Measurements from ENCODE around the gene SERPINE2.

The SERPINE2 gene

GRCh38 chr2:223979730-223980396 is 59.2 kb downstream of the SERPINE2 start:
- no peak for DNase-seq (ENCODE audit: low read depth in 3 of 3, low spot score in 1 of 3)

- no peak for DNase-seq (ENCODE audit: low read depth in 3 of 3, low spot score in 1 of 3)
These were observed 60.6 kb downstream of the SERPINE2 start for GRCh38 chr2:223978451-223978850.

- DNase-seq (ENCODE audit: low read depth in 3 of 3, low spot score in 1 of 3): no peak
These were observed 62.4 kb downstream of the SERPINE2 start for GRCh38 chr2:223976635-223977226.

- DNase-seq (ENCODE audit: low read depth in 3 of 3, low spot score in 1 of 3): no peak
These were observed 65.5 kb downstream of the SERPINE2 start for GRCh38 chr2:223973606-223974005.

GRCh38 chr2:223972656-223973102 is 66.4 kb downstream of the SERPINE2 start:
- DNase-seq (ENCODE audit: low read depth in 3 of 3, low spot score in 1 of 3): no peak

GRCh38 chr2:223971731-223972130 is 67.4 kb downstream of the SERPINE2 start:
- DNase-seq (ENCODE audit: low read depth in 3 of 3, low spot score in 1 of 3): no peak

- DNase-seq (ENCODE audit: low read depth in 3 of 3, low spot score in 1 of 3): peak in 2 of 3 donors; percentile 9 to 14
These were observed 68.5 kb downstream of the SERPINE2 start for GRCh38 chr2:223970343-223971128.

GRCh38 chr2:223969856-223970255 is 69.2 kb downstream of the SERPINE2 start:
- no peak for DNase-seq (ENCODE audit: low read depth in 3 of 3, low spot score in 1 of 3)

GRCh38 chr2:223969315-223969714 is 69.8 kb downstream of the SERPINE2 start:
- no peak for DNase-seq (ENCODE audit: low read depth in 3 of 3, low spot score in 1 of 3)

- no peak for DNase-seq (ENCODE audit: low read depth in 3 of 3, low spot score in 1 of 3)
These were observed 71.1 kb downstream of the SERPINE2 start for GRCh38 chr2:223967981-223968380.

GRCh38 chr2:223959688-223960087 is 79.4 kb downstream of the SERPINE2 start:
- DNase-seq (ENCODE audit: low read depth in 3 of 3, low spot score in 1 of 3): no peak

GRCh38 chr2:223957092-223957851 is 81.8 kb downstream of the SERPINE2 start, which contains the start of gene MRPL44:
Gene MRPL44, plus strand, starts transcription at chr2:223957463. Its CDS starts 10 bp downstream, at chr2:223957473.
- DNase-seq (ENCODE audit: low read depth in 3 of 3, low spot score in 1 of 3): peak; percentile 88 to 99 (median 95)

- no peak for DNase-seq (ENCODE audit: low read depth in 3 of 3, low spot score in 1 of 3)
These were observed 82.8 kb downstream of the SERPINE2 start for GRCh38 chr2:223956300-223956699.

GRCh38 chr2:223954401-223954800 is 84.7 kb downstream of the SERPINE2 start:
- no peak for DNase-seq (ENCODE audit: low read depth in 3 of 3, low spot score in 1 of 3)

- no peak for DNase-seq (ENCODE audit: low read depth in 3 of 3, low spot score in 1 of 3)
These were observed 86.7 kb downstream of the SERPINE2 start for GRCh38 chr2:223952280-223952968.

GRCh38 chr2:223950448-223951347 is 88.4 kb downstream of the SERPINE2 start:
- no peak for DNase-seq (ENCODE audit: low read depth in 3 of 3, low spot score in 1 of 3)

- no peak for DNase-seq (ENCODE audit: low read depth in 3 of 3, low spot score in 1 of 3)
These were observed 89.7 kb downstream of the SERPINE2 start for GRCh38 chr2:223949241-223949840.

GRCh38 chr2:223947711-223948205 is 91.3 kb downstream of the SERPINE2 start:
- DNase-seq (ENCODE audit: low read depth in 3 of 3, low spot score in 1 of 3): no peak

GRCh38 chr2:223945755-223946154 is 93.3 kb downstream of the SERPINE2 start:
- no peak for DNase-seq (ENCODE audit: low read depth in 3 of 3, low spot score in 1 of 3)

Measured in stimulated activated CD4-positive, alpha-beta T cell treated with anti-CD3 and anti-CD28 coated beads, TNF-alpha, amount 100 ng/mL, for 1 hour (primary cell).